Umbilical cord (tissue), 2 donors: ENCODE results near the gene TSPAN3. TPM values are rescaled to one million over a fixed set of nuclear protein-coding genes. Genes with fewer than 3 reads are reported as not detected.

Source experiments
- DNase-seq: peaks from one replicate; pipeline ENCODE4 v3.0.0-alpha.2; 2015; ENCODE audit warnings: low spot score
- total RNA-seq: library from RNA; depleted of rRNA; stranded (reverse); fragments of >200 nt; gene quantifications from one replicate; pipeline ENCODE4 v1.2.3, GENCODE V29; 2014; ENCODE audit warnings: low replicate concordance; ENCODE audit not compliant: insufficient read depth

TSPAN3 gene
- total RNA-seq, 1 donor from 2014 or later: 143 TPM

DNA sequence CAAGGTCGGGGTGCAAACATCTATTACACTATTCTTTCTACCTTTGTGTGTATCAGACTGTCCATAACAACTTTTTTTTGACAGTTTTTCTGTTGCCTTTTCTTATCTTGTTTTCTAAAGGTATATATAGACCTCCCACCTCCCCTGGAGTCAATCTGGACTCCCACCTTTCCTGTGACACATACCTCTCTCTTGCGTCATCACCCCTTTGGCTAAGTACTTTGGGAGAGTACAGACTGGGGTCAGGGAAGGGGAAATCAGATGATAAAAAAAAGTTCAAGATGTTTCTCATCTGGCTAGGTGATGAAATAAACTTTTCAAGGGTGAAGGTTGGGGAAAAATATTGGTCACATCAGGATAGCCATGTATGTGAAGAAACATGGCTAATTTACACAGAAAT, 17.2 kb downstream of the TSPAN3 start:
- DNase-seq: no peak

DNA sequence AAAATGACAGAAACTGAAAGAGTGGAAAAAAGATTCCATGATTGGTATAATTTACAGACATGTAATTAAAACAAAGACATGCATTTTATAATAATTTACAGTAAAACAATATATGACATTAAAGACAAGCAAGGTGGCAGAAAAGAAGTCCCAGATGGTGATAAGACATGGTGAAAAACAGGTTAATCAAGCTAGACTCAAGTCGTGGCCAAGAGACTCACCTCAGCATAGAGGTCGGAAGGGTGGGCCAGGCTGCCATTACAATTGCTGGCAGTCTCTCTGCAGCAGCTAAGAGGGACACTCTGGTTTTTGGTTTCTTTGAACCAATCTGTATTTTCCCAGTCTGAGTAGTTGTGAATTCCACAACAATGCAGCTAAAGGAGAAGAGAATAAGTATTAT, 18.4 kb downstream of the TSPAN3 start:
- no peak for DNase-seq

DNA sequence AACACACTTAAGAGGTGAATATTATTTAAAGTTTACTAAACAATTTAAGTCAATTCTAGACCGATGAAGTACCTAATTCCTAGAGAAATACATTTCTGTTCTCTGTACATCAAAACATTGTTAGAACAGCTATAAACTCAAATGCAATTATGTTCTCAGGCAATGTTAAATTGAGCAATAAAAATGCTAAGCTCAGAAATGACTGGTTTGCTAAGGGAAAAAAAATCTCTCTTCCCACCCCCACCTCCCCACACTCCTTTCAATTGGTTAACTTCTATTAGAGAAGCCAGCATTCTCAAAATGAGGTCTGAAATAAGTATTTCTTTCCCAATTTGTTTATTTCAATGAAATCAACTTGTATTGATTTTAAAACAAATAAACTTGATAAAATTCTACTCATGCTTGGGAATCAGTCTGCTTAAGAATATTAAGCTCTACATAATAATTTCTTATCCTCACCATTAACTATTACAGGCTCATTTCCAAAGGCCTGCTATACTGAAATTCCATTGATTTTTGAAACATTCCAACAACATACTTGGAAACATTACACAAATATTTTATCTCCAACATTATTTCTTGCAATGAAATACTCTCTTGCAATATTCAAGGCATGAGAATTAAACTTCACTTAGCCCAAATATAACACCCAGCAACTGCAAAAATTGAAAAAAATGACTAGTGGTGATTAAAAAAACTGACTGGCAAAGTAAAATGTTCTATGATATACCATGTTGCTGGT, 22.6 kb downstream of the TSPAN3 start:
- DNase-seq: no peak

DNA sequence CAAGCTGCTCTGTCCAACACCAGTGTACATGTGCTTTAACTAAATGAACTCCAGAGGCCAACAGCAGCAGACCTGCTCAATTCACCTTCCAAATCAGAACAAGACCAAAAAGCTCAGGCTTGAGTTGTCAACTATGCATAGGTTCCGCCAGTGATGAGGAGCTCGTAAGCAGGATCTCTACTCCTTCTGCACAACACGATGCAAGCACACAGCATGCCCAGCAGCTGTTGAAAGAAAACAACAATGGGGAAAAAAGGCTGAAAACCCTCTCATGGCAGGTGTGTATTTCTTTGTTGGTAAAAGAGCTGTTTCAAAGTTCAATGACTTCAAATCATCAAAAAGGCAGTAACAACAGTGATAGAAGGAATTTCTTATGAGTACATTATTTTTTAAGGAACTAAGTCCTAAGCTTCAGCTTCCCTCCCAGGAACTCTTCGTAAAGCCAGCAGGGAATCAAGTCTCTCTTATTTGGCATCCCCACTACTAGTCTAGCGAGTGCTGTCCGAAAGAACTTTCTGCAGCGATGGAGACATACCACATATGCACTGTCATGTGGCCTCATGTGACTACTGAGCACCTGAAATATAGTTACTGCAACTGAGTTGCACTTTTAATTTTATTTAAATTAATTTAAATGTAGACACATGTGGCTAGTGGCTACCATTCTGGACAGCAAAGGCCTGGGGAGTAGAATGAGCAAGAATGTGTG, 24.1 kb downstream of the TSPAN3 start:
- no peak for DNase-seq

DNA sequence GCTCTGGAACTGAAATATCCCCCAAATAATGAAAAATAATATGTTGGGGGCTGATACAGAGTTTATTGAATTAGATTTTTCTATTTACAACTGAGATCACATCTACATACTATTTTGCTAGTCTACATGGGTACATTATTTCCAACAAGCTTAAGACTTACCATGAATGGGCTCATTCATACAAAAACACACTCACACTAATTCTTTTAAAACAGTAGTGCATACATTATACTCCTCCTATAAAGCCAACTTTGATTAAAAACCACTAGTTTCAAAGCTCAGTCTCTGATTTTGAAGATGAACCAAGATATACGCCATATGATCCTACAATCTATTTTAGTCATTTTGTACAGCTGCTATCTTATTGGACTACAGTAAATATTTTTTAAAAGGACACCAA, 24.9 kb downstream of the TSPAN3 start:
- no peak for DNase-seq

DNA sequence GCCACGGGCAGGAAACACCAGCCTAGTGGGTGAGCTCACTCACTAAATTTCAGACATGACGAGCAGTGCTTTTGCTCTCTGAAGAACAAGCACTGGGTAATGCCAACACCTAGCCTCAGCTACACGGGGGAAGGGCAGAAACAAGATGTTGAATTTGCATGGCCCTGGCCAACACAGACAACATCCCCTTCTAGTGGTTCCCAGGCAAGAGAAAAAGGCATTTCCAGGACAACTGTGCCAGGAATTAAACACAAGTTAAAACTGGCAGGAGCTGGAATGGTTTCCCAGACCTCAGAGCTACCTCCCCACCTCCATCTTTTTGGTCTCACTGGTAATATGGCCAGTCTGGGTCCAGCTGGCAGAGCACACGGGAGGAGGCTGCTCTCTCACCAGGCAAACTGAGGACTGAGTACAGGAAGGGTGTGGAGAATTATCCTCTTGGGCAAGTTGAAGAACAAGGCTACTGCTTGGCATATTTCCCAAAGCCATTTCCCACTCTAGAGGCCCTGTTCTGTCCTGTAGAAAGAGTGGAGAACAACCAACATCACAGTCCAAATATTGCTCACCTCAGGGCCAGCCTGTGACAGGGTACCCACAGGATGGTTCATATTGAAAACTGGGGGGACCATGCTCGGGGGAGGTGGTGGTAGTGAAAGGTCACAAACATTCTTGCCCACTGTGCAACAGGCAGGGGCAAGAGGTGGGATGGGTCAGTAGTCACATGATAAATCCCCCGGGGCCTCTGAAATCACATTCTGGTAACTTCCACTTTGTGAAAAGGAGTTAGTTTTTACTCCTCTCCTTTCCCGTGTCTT, 26.5 kb downstream of the TSPAN3 start:
- no peak for DNase-seq

DNA sequence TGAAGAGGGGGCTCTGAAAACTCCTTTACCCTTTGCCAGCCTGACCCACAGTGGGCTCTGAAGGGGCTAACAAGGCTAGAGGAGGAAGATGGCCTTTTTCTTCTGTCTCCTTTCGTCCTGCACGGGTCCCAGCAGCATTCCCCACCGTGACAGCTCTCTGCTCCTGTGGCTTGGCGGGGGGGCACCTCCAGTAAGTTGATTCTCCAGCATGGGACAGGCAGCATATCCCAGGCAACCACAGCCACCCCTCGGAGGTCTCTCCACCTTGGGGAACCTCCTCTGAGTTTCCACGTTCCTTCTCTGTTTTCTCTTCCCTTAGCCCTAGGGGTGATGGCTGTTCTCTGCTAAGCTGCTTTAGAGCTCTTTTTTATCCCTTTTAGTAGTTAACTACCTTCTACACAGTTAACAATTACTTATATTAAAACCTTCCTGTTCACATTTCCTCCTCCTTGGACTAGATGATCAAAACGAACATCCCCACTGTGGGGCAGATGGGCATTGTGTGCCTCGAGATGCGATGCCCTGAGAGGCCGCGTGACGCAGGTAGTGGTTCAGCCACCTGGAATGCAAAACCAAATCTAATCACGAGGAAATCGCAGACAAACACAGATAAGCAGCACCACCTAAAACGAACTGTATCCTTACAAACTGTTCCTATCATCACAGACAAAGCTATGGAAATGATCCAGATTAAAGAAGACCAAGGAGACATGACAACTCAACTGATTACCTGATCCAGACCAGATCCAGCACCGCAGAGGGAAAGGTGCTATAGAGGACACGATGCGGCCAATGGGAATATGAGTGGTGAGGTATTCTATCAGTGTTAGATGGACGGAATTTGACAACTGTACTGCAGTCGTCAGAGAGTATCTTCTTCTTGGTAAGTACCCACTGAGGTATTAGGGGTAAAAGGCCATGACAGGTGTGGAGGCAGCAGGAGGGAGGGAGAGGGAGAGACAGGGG, 27.7 kb downstream of the TSPAN3 start:
- DNase-seq: no peak

DNA sequence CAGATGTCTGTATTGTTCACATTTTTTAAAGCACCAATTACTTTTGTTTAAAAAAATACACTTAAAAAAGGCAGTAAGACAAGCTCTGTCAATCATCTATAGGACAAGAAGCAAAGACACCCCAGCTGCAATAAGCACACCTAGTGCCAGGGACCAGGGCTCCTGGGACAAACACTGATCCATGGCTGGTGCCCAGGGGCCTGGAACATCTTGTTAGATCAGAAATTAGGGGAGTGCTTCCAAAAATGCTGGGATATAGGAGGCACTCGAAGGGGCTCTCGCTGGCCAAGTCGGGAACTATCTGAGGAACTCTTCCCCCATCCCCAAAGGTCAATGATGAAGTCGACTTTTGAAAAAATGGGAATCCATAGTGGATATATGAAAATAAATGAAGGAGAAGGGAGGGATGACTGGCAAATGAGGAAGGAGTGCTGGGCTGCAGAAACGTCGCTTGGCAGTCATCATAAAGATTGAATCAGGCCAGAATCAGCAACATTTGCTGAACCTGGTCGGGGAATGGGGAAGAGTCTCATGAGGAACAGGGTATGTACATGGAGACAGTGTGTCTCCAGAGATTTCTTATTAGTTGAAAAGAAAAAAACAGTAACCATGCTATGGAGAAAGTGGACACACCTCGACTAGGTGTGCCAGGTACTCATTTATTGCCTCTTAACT, 28.5 kb downstream of the TSPAN3 start:
- no peak for DNase-seq

DNA sequence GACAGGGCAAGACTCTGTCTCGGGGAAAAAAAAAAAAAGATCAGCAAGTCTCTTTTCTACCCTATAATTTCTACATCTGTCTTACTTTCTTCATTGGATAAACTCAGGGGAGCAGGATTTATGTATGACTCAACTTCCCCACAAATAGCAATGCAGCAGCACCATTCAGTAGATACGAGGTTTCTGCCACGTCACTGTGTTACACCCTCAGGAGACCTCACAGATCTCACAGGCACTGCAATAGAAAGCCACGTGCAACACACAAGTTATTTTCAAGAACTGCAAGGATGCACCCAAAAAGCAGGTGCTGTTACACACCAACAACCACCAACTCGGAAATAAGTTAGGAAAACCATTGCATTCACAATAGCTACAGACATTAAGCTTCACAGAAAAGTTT, 30.2 kb downstream of the TSPAN3 start:
- no peak for DNase-seq

DNA sequence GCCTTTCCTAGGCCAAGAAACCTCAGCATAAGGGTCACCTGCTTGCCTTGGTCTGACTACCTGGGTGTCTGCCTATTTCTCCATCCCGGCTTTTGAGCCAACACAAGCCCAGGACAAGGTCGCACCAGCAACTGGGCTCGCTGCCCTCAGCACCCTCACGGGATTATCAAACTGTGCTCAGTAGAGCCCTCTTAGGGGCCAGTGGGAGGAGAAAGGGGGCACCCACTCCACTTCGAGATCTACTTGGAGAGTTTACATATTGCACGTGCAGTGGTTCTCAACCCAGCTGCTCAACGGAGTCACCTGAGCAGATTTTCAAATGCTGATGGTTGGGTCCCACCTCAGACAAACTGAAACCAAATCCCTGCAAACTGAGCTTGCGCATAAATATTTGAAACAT, 31.1 kb downstream of the TSPAN3 start:
- no peak for DNase-seq

DNA sequence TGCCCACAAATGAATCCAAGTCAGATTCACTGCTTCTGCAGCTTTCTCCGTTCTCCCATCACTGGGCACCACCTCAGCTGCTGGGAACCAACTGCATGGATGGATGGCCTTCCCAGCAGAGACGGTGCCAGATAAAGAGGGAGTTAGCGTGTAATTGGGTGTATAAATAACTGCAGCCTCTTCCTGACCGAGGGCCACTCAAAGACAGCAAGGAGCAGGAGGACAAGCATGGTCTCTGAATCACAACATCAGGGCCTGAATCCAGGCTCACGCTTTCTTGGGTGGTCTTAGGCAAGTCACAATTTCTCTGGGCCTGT, 31.7 kb downstream of the TSPAN3 start:
- no peak for DNase-seq

DNA sequence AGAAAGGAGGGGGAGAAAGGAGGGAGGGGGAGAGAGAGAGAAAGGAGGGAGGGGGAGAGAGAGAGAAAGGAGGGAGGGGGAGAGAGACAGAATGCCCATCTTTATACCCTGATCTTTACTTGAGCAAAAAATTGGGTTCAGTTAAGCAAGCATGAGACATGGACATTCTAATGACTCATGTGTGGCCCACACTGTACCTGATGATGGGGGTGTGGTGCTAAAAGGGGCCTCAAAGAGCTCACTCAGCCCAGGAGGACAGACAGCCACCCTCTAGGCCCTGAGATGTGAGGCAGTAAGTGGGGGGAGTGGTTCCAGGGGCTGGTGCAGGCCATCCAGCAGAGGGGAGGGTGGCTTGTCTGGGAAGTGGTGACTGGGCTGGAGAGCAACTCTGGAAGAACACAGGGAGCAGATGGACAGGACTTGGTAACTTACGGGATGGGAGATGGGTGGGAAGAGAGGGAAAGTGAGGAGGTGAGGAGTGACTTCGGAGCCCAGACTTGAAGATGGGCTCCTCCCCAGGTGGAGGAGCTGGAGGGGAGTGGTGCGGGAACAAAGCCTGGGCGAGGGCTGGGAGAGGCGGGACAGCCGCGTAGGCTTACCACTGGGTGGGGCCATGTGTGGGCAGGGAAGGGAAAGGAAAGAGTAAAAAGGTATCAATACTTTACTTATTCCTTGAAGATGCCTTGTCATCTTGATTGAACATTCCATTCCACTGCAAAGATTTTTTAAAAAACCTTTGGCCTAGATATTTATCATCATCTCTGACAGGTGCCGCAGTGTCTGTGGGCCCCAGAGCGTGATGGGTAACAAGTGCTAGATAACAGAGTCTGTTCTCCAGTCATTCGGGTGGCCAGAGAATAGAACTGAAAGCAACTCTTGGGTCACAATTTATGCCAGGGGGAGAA, 32.3 kb downstream of the TSPAN3 start:
- no peak for DNase-seq

DNA sequence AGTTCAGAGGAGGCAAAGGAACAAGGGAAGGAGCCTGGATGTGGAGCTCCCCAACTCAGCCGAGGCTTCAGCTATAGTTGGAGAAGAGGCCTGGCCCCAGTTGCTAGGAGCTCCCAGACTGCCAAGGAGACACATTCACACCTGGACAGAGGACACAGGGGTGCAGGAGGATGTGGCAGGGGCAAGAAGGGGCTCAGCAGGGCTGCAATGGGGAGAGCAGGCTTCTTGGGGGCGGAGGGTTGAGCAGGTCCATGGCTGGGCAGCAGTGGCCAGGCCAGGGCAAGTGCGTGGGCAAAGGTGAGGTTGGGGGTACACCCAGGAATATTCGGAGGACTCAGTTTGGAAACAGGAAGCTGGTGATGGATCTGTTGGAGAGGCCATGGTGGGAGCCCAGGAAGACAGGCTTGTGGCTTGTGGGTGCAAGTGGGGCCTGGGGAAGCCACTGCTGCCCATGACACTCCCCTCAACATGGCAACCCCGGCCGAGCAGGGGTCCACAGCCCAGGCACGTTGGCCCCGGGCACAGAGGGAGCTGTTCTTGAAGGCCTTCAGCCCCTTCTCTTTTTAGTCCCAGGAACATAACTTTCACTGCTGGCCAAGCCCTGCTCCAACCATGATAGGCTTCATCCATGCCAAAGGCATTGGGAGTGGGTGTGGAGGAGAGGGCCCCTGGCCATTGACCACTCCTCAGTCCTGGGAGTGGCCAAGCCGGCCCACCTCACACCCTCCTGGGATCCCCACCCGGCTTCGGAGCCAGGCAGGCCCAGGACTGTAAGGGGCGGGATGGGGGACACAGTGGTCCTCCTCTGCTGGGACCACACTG, 33.3 kb downstream of the TSPAN3 start:
- DNase-seq: no peak

DNA sequence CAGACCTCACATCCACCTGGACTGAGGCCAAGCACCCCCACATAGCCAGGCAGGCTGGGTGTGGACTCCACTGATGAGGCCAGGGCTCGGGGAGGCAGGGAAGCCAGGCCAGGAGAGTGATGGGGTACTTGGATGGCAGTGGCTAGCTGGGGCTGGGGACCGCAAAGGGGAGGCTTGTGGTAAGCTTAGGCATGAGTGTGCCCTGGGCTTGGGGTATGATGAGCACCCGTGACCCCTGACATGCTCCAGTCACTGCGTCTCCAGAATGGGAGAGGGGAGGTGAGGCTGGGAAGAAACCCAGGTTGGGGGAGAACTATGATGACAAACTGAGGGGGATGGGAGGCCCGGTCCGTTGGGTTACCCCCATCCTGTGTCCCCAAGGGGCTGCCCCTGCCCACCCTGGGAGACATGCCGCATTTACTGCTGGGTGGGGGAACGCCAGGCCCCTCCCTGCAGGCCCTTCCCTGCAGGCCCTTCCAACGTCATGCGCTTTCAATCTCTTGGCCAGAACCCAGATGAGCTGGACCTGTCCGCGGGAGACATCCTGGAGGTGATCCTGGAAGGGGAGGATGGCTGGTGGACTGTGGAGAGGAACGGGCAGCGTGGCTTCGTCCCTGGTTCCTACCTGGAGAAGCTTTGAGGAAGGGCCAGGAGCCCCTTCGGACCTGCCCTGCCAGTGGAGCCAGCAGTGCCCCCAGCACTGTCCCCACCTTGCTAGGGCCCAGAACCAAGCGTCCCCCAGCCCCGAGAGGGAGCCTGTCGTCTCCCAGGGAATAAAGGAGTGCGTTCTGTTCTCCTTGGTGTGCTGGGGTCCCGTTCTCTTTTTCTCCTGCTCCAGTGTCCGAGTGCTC, 34.1 kb downstream of the TSPAN3 start:
- DNase-seq: no peak

DNA sequence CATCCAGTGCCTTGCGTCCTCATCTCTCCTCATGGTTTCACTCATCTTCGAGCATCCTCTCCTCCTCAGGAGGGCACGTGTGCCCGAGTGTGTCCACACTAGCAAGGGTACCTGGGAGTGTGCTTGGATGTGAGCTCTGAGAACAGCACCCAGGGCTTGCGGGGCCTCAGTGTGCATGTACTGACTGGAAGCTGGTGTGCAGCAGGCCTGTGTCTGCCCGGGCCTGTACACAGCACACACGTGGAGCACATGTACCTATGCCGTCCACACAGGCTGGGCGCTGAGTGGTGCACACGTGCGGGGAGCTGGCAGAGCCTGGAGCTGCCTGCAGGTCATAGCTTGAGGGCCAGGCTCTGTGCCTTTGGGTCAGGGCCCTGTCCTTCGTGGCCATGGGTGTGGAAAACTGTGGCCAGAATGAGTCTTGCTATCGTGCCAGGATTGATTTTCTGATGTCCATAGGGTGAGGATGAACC, 34.9 kb downstream of the TSPAN3 start:
- no peak for DNase-seq

DNA sequence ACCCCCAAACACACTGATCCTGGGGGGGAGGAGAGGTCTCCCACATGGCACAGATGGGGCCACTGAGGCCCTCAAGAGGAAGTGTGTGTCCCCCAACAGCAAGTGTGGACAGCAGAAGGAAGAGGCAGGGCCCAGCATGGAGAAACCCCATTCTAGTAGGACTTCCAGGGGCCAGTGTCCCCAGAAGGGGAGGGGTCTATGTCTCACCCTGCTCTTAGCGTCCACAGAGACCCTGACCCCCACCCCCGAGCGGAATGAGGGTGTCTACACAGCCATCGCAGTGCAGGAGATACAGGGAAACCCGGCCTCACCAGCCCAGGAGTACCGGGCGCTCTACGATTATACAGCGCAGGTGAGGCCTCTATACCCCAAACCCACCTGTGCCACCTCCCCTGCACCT, 35.3 kb downstream of the TSPAN3 start:
- no peak for DNase-seq

DNA sequence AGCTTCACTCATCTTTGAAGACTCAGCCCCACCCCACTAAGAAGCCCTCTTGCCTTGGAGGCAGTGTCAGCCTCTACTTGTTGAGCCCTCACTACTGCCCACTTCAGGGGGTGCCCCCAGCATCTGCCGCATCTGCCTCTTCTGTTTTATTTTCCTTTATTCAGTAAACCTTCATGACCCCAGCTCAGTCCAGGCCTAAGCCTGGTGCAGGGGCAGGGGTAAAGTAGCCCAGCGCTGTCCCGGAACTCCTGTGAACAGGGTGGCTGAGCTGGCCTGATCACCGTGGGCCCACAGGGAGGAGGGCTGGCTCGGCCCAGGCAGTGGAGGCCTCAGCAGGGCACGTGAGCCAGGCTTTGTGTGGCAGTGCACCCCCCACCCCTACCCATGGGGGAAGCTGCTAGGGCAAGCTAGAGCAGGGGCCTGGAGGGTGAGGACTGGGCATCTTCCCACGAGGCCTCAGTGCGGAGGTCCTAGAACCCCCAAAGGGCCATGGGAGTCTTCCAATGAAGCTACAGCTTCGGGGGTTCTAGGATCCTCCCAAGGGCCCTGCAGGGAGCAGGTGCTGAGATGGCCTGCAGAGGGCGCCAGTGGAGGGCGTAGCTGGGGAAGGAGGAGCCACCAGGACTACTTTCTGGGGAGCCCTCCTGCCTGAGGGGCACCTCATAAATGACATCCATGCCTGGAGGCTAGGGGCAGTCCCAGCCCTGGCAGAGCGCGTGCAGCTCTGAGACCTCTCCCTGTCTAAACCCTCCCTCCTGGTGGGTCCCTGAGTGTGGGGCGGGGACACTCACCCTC, 36.0 kb downstream of the TSPAN3 start:
- DNase-seq: no peak
